Lung (tissue), 12 donors: ENCODE data around the gene OPCML. TPM values are rescaled to one million over a fixed set of nuclear protein-coding genes. Genes with fewer than 3 reads are reported as not detected.

Experiments
- ATAC-seq: fragments of 200-7000 bp; cut with Tn5 transposase; one replicate; pipeline ENCODE4 v1.9.1; 2020; ENCODE audit warnings: moderate number of reproducible peaks; ENCODE audit not compliant: insufficient read depth, low FRiP score
- DNase-seq, 3 donors: peaks; one replicate each; pipeline ENCODE4 v3.0.0-alpha.2; 2013 to 2017
- H3K27ac ChIP-seq, 2 donors: one replicate each; pipeline ENCODE4 v1.5.1; 2013; ENCODE audit warnings: mild to moderate bottlenecking in 2 of 2, moderate library complexity in 2 of 2, control low read depth in 1 of 2, inconsistent platforms in 1 of 2, low read depth in 1 of 2, low read length in 1 of 2
- H3K27me3 ChIP-seq, 3 donors: one replicate each; pipeline ENCODE4 v1.5.1; 2013; ENCODE audit warnings: low read length in 2 of 3; ENCODE audit not compliant: control insufficient read depth in 3 of 3, insufficient read depth in 3 of 3
- H3K36me3 ChIP-seq, 4 donors: one replicate each; pipeline ENCODE4 v1.5.1; 2013; ENCODE audit warnings: low read length in 4 of 4, mild to moderate bottlenecking in 1 of 4, moderate library complexity in 1 of 4; ENCODE audit not compliant: control insufficient read depth in 4 of 4, insufficient read depth in 4 of 4
- H3K4me1 ChIP-seq, 5 donors: one replicate each; pipeline ENCODE4 v1.5.1; 2013; ENCODE audit warnings: low read length in 5 of 5, mild to moderate bottlenecking in 2 of 5, moderate library complexity in 1 of 5; ENCODE audit not compliant: control insufficient read depth in 5 of 5, insufficient read depth in 5 of 5
- H3K4me3 ChIP-seq: one replicate; pipeline ENCODE4 v1.5.1; 2013; ENCODE audit warnings: mild to moderate bottlenecking, control low read depth, moderate library complexity
- H3K9ac ChIP-seq, 2 donors: one replicate each; pipeline ENCODE4 v1.5.1; 2013; ENCODE audit warnings: low read length in 2 of 2, control low read depth in 1 of 2; ENCODE audit not compliant: insufficient read depth in 1 of 2
- H3K9me3 ChIP-seq, 4 donors: one replicate each; pipeline ENCODE4 v1.5.1; 2013; ENCODE audit warnings: low read length in 3 of 4, mild to moderate bottlenecking in 1 of 4, moderate library complexity in 1 of 4; ENCODE audit not compliant: control insufficient read depth in 4 of 4, insufficient read depth in 3 of 4
- CTCF ChIP-seq: IDR thresholded peaks from 2 replicates; pipeline ENCODE4 v1.5.1; 2012; ENCODE audit warnings: mild to moderate bottlenecking; ENCODE audit errors: control extremely low read depth, extremely low read depth
- WGBS, 2 donors: extraction: QIAGEN DNeasy Blood & Tissue Kit; methylation state at CpG; one replicate each; pipeline ENCODE4 v1.1.7; 2013; 5-methylcytosine and 5-hydroxymethylcytosine counted together
- polyA plus RNA-seq, 2 donors: library from polyadenylated mRNA; stranded (reverse); fragments of 200-250 nt; gene quantifications; one replicate each; pipeline ENCODE4 v1.2.1, GENCODE V29; 2013
- total RNA-seq, 2 donors: library from RNA; depleted of rRNA in 1 of 2; stranded (reverse); fragments of >200 nt in 1 of 2; gene quantifications; one replicate each; pipeline ENCODE4 v1.2.1, GENCODE V29; 2014 to 2021
- donor health status: control.
- donor health status: control.
- donor health status: Bipolar disorder and iron deficiency.
- donor health status: healthy.
- donor health status: DM: yes; HTN: yes; CAD: no.

Gene OPCML
- total and polyA plus RNA-seq, 4 donors = 0.49 to 0.74 TPM; not detected in 2

- no peak for TF ChIP-seq CTCF
- Histone ChIP-seq H3K27me3 (no peaks in the 10 kb centered on the region), H3K4me1 (peaks cover 0 to 7% (median 0%) of the 10 kb centered on the region in 5 donors), H3K4me3 (no peak overlapping the region), H3K27ac (no peak overlapping the region), H3K9ac (no peak overlapping the region), H3K9me3 (peaks cover 0 to 2% (median 0%) of the 10 kb centered on the region in 4 donors), H3K36me3 (no peaks in the 10 kb centered on the region)
- ATAC-seq = no peak
- 83 to 85% methylated on average over 12 of the region's 12 CpGs for WGBS, 2 donors
- DNase-seq = no peak
These were observed 691.6 kb downstream of the OPCML start for GRCh38 chr11:132840660-132841059.

- Histone ChIP-seq H3K4me3 (no peak overlapping the region), H3K27ac (no peak overlapping the region), H3K9me3 (peaks cover 0 to 2% (median 0%) of the 10 kb centered on the region in 4 donors), H3K27me3 (no peaks in the 10 kb centered on the region), H3K9ac (no peak overlapping the region), H3K4me1 (peaks cover 0 to 3% (median 0%) of the 10 kb centered on the region in 5 donors), H3K36me3 (no peaks in the 10 kb centered on the region)
- no peak for ATAC-seq
- TF ChIP-seq CTCF = no peak
- DNase-seq = no peak
- 63 to 66% methylated on average over 5 of the region's 5 CpGs for WGBS, 2 donors
These were observed 692.1 kb downstream of the OPCML start for GRCh38 chr11:132840191-132840590.

GRCh38 chr11:132839236-132839945 lies 692.9 kb downstream of the OPCML start:
- Histone ChIP-seq H3K4me1 (no peaks in the 10 kb centered on the region), H3K27ac (no peak overlapping the region), H3K4me3 (no peak overlapping the region), H3K36me3 (no peaks in the 10 kb centered on the region), H3K9me3 (peaks cover 0 to 2% (median 0%) of the 10 kb centered on the region in 4 donors), H3K27me3 (no peaks in the 10 kb centered on the region), H3K9ac (no peak overlapping the region)
- ATAC-seq (no peak), DNase-seq (no peak)
- WGBS, 2 donors = 87 to 90% methylated on average over 18 of the region's 18 CpGs
- no peak for TF ChIP-seq CTCF
